Esophagus squamous epithelium (tissue), 4 donors: ENCODE results near the gene TMEM30B.

Experiments
- CTCF ChIP-seq, 6 experiments: fragments of 450-650 bp in 4 of 6; fragments of 200-600 bp in 2 of 6; sonication (generic) in 2 of 6; IDR thresholded peaks; one replicate each; pipeline ENCODE4 v1.5.1; 2016 to 2019; ENCODE audit warnings: antibody characterized with exemption in 6 of 6, mild to moderate bottlenecking in 4 of 6, moderate library complexity in 4 of 6
- POLR2A ChIP-seq, 4 donors: fragments of 450-650 bp; IDR thresholded peaks; one replicate each; pipeline ENCODE4 v1.6.1; 2017; ENCODE audit warnings: antibody characterized with exemption in 4 of 4, mild to moderate bottlenecking in 4 of 4, moderate library complexity in 3 of 4

GRCh38 chr14:61326847-61327246 is 45.7 kb upstream of the TMEM30B start:
- TF ChIP-seq CTCF (IDR thresholded peaks at IDR 0.05) = no peak
- TF ChIP-seq POLR2A (IDR thresholded peaks at IDR 0.05) = no peak
